ENCODE results near the gene SULT2B1.

SULT2B1 gene

DNA sequence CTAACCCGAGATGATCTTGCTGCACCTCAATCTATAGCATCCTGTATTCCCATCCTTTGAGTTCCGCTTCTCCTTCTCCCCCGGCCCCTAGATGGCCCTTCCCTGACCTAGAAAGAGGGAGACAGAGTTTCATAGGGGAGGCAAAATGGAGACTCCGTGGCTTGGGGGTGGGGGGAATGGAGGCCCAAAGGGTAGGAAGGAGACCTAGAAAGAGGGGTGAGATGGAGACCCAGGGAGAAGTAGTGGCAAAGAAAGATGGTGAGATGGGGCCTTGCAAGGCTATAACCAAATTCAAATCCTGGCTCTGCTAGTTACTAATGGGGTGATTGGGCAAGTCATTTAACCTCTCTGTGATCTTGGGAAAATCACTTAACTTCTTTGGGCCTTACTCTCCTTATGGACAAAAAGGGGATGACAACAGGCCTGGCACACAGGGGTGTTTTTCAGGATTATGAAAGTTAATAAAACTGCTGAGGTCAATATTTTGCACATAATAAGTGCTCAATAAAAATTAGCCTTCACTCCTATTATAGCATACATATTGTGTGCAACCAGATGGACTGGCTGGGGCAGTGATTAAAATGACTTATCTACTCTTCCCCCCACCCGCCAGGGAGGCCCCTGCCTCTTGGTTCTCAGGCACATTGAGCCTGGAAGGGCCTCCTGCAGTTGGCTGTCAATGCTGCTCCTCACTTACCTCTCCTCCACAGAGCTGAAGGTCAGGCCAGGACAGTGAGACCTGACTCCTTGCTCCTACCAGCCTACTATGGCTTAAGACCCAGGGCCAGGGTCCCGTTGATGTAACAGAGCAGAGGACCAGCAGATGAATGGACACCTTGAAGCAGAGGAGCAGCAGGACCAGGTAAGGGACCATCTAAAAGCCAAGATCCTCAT, 68.0 kb downstream of the SULT2B1 start:
- Histone ChIP-seq H3K36me3 (ENCODE audit: insufficient read depth, low read length) (peaks cover 16% of the 10 kb centered on the region), H3K4me1 (ENCODE audit: insufficient read depth, low read length) (peaks cover 20% of the 10 kb centered on the region; the same call in 1 of the 2 replicates), H3K9ac (ENCODE audit: low read depth, low read length) (peak overlapping the region; percentile 87), H3K9me3 (ENCODE audit: control insufficient read depth, insufficient read depth, low read length) (no peaks in the 10 kb centered on the region)

DNA sequence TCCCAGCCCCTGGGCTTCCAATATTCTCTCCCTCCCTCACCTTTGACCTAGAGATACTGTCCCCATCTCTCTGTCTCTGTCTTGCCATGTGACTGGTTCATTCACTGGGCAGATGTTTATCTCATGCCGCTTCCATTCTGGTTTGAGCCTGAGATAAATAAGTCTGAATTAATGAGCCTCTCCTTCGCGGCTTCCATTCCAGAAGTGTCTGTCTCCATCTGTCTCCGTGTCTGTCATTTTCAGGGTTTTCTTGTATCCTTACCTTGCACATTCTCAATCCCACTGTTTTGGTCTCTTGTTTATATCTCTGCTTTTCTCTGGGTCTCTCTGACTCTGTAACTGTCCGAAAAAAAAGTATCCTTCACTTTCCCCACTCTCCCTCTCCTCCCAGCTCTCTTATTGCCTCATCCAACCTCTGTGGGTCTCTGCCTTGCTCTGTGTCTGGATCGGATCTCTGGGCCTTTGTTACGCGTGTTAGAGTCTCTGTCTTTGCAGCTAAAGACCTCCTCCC, 71.6 kb downstream of the SULT2B1 start:
- Histone ChIP-seq H3K9me3 (ENCODE audit: control insufficient read depth, insufficient read depth, low read length) (no peaks in the 10 kb centered on the region), H3K4me1 (ENCODE audit: insufficient read depth, low read length) (peaks cover 6% of the 10 kb centered on the region; the same call in 1 of the 2 replicates), H3K36me3 (ENCODE audit: insufficient read depth, low read length) (no peaks in the 10 kb centered on the region), H3K9ac (ENCODE audit: low read depth, low read length) (peak overlapping the region; percentile 39)

DNA sequence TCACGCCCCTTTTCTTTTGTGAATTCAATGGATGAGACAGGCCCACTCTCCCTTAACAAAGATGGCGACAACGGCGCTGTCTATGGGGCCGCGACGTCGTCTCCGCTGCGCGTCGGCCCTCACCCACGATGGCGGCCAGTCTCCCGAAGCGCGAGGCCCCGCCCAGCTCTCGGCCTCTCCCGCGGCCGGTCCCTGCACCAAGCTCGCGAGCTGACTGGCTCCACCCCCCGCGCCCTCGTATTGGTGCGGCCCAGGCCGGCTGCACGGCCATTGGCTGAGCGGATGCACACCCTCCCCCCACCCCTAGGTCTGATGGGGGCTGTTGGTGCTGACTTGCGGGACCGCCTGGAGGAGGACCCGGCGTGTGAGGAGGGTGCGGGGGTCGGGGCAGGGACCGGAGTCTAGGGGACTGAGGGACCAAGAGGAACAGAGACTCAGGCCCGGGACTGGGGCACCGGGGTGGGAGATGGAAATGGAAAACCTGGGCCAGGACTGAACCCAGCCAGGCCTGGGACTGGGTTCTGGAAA, 72.2 kb downstream of the SULT2B1 start:
- Histone ChIP-seq H3K4me1 (ENCODE audit: insufficient read depth, low read length) (peaks cover 6% of the 10 kb centered on the region; the same call in 1 of the 2 replicates), H3K9ac (ENCODE audit: low read depth, low read length) (peak overlapping the region; percentile 65), H3K36me3 (ENCODE audit: insufficient read depth, low read length) (no peaks in the 10 kb centered on the region), H3K9me3 (ENCODE audit: control insufficient read depth, insufficient read depth, low read length) (no peaks in the 10 kb centered on the region)

DNA sequence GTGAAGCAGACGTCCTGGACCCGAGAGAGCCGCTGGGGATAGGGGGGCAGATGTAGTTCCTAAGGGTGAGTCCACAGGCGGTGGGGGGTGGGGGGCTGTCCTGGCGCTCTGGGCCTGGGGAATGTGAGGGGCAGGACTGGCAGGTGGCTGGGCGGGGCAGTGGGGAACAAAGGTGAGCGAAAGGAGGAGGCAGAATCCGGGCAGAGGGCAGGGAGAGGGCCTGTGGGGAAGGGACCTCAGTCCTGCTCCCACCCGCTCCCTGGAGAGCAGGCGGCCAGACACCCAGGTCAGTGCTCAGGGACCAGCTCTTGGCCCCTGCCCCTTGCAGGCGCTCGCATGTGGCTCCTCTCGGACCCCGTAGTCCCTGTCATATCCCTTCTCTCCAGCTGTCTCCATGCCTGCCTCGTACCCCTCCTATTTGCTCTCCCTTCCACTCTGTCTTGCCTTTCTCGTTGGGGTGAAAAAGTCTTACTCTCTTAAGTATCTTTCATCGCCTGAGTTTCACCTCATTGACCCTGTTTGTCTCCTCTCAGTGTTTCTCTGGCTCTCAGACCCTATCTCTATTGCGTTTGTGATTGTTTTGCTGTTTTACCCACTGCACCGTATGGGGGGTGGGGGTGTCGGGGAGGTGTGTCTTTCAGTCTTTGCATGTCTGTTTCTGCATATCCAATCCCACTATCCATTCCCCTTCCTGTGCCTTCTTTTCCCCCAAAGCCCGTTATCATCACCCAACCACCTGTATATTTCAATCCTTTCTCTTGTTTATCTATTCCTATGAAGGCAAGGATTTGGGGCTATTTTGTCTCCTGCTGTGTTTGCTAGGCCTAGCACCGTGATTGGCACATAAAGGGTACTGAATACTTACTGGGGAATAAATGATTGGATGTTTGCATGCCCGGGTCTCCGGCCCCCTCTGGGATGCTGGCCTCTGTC, 73.1 kb downstream of the SULT2B1 start:
- Histone ChIP-seq H3K9me3 (ENCODE audit: control insufficient read depth, insufficient read depth, low read length) (no peaks in the 10 kb centered on the region), H3K36me3 (ENCODE audit: insufficient read depth, low read length) (no peaks in the 10 kb centered on the region), H3K9ac (ENCODE audit: low read depth, low read length) (peak overlapping the region; percentile 65), H3K4me1 (ENCODE audit: insufficient read depth, low read length) (peaks cover 6% of the 10 kb centered on the region; the same call in 1 of the 2 replicates)

DNA sequence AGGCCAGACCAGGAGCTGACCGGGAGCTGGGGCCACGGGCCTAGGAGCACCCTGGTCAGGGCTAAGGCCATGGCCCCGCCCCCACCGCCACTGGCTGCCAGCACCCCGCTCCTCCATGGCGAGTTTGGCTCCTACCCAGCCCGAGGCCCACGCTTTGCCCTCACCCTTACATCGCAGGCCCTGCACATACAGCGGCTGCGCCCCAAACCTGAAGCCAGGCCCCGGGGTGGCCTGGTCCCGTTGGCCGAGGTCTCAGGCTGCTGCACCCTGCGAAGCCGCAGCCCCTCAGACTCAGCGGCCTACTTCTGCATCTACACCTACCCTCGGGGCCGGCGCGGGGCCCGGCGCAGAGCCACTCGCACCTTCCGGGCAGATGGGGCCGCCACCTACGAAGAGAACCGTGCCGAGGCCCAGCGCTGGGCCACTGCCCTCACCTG, 73.9 kb downstream of the SULT2B1 start:
- Histone ChIP-seq H3K4me1 (ENCODE audit: insufficient read depth, low read length) (peaks cover 6% of the 10 kb centered on the region; the same call in 1 of the 2 replicates), H3K9ac (ENCODE audit: low read depth, low read length) (no peak overlapping the region), H3K9me3 (ENCODE audit: control insufficient read depth, insufficient read depth, low read length) (no peaks in the 10 kb centered on the region), H3K36me3 (ENCODE audit: insufficient read depth, low read length) (no peaks in the 10 kb centered on the region)

DNA sequence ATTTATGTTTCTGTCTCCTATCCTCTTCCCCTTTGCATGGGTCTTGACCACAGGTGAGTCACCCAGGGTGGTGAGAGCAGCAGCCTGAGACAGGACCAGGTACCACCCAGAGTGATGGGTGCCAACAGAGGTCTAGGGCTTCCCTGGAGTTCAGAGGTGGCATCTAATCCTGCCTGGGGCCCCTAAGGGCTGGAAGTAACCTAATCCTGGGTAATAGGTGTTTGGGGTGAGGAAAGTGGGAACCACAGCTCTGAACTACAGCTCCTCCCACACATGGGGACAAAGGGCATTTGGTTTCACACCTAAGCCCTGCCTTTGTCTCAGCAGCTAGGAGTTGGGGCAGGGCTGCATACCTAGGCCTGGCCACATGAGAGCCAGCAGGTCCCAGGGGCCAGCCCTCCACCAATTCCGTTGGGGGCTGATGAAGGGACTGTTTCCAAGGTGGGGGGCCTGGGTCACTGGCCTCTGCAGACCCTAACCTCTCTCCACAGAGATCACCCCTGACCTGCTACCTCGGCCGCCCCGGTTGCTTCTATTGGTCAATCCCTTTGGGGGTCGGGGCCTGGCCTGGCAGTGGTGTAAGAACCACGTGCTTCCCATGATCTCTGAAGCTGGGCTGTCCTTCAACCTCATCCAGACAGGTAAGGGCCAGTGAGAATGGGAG, 75.4 kb downstream of the SULT2B1 start:
- Histone ChIP-seq H3K4me1 (ENCODE audit: insufficient read depth, low read length) (peaks cover 6% of the 10 kb centered on the region; the same call in 1 of the 2 replicates), H3K36me3 (ENCODE audit: insufficient read depth, low read length) (no peaks in the 10 kb centered on the region), H3K9me3 (ENCODE audit: control insufficient read depth, insufficient read depth, low read length) (no peaks in the 10 kb centered on the region), H3K9ac (ENCODE audit: low read depth, low read length) (no peak overlapping the region)

DNA sequence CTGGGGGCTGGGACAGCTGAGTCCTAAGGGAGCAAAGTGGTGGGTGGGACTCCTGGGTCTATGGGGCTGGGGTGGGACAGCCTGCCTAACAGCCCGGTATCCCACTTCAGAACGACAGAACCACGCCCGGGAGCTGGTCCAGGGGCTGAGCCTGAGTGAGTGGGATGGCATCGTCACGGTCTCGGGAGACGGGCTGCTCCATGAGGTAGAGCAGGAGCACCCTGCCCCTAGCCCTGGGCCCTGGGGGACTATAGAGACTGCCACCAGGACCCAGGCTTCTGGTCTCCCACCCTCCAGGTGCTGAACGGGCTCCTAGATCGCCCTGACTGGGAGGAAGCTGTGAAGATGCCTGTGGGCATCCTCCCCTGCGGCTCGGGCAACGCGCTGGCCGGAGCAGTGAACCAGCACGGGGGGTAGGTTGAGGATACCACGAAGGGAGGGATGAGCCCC, 75.9 kb downstream of the SULT2B1 start:
- Histone ChIP-seq H3K36me3 (ENCODE audit: insufficient read depth, low read length) (no peaks in the 10 kb centered on the region), H3K9ac (ENCODE audit: low read depth, low read length) (no peak overlapping the region), H3K4me1 (ENCODE audit: insufficient read depth, low read length) (peaks cover 6% of the 10 kb centered on the region; the same call in 1 of the 2 replicates), H3K9me3 (ENCODE audit: control insufficient read depth, insufficient read depth, low read length) (no peaks in the 10 kb centered on the region)

DNA sequence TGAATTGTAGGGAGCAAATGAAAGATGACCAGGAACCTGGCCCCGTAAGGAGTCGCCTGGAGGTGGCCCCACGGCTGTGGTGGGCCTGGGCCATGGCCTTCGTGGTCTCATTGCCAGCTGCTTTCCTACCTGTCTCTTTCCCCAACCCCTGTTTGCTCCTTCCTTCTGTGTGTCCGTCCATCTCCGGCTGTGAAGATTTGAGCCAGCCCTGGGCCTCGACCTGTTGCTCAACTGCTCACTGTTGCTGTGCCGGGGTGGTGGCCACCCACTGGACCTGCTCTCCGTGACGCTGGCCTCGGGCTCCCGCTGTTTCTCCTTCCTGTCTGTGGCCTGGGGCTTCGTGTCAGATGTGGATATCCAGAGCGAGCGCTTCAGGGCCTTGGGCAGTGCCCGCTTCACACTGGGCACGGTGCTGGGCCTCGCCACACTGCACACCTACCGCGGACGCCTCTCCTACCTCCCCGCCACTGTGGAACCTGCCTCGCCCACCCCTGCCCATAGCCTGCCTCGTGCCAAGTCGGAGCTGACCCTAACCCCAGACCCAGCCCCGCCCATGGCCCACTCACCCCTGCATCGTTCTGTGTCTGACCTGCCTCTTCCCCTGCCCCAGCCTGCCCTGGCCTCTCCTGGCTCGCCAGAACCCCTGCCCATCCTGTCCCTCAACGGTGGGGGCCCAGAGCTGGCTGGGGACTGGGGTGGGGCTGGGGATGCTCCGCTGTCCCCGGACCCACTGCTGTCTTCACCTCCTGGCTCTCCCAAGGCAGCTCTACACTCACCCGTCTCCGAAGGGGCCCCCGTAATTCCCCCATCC, 76.7 kb downstream of the SULT2B1 start:
- no peak overlapping the region for H3K9ac ChIP-seq (ENCODE audit: low read depth, low read length)
- H3K36me3 ChIP-seq (ENCODE audit: insufficient read depth, low read length), result no peaks in the 10 kb centered on the region
- no peaks in the 10 kb centered on the region; the same call in 1 of the 2 replicates for H3K4me1 ChIP-seq (ENCODE audit: insufficient read depth, low read length)
- no peaks in the 10 kb centered on the region for H3K9me3 ChIP-seq (ENCODE audit: control insufficient read depth, insufficient read depth, low read length)

DNA sequence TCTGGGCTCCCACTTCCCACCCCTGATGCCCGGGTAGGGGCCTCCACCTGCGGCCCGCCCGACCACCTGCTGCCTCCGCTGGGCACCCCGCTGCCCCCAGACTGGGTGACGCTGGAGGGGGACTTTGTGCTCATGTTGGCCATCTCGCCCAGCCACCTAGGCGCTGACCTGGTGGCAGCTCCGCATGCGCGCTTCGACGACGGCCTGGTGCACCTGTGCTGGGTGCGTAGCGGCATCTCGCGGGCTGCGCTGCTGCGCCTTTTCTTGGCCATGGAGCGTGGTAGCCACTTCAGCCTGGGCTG, 77.3 kb downstream of the SULT2B1 start:
- H3K9ac ChIP-seq (ENCODE audit: low read depth, low read length), result peak overlapping the region; percentile 29
- no peaks in the 10 kb centered on the region for H3K36me3 ChIP-seq (ENCODE audit: insufficient read depth, low read length)
- H3K9me3 ChIP-seq (ENCODE audit: control insufficient read depth, insufficient read depth, low read length), result no peaks in the 10 kb centered on the region
- peaks cover 6% of the 10 kb centered on the region for H3K4me1 ChIP-seq (ENCODE audit: insufficient read depth, low read length)

DNA sequence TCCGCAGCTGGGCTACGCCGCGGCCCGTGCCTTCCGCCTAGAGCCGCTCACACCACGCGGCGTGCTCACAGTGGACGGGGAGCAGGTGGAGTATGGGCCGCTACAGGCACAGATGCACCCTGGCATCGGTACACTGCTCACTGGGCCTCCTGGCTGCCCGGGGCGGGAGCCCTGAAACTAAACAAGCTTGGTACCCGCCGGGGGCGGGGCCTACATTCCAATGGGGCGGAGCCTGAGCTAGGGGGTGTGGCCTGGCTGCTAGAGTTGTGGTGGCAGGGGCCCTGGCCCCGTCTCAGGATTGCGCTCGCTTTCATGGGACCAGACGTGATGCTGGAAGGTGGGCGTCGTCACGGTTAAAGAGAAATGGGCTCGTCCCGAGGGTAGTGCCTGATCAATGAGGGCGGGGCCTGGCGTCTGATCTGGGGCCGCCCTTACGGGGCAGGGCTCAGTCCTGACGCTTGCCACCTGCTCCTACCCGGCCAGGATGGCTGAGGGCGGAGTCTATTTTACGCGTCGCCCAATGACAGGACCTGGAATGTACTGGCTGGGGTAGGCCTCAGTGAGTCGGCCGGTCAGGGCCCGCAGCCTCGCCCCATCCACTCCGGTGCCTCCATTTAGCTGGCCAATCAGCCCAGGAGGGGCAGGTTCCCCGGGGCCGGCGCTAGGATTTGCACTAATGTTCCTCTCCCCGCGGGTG, 77.8 kb downstream of the SULT2B1 start:
- Histone ChIP-seq H3K9me3 (ENCODE audit: control insufficient read depth, insufficient read depth, low read length) (no peaks in the 10 kb centered on the region), H3K36me3 (ENCODE audit: insufficient read depth, low read length) (no peaks in the 10 kb centered on the region), H3K9ac (ENCODE audit: low read depth, low read length) (peak overlapping the region; percentile 48), H3K4me1 (ENCODE audit: insufficient read depth, low read length) (peaks cover 6% of the 10 kb centered on the region)

DNA sequence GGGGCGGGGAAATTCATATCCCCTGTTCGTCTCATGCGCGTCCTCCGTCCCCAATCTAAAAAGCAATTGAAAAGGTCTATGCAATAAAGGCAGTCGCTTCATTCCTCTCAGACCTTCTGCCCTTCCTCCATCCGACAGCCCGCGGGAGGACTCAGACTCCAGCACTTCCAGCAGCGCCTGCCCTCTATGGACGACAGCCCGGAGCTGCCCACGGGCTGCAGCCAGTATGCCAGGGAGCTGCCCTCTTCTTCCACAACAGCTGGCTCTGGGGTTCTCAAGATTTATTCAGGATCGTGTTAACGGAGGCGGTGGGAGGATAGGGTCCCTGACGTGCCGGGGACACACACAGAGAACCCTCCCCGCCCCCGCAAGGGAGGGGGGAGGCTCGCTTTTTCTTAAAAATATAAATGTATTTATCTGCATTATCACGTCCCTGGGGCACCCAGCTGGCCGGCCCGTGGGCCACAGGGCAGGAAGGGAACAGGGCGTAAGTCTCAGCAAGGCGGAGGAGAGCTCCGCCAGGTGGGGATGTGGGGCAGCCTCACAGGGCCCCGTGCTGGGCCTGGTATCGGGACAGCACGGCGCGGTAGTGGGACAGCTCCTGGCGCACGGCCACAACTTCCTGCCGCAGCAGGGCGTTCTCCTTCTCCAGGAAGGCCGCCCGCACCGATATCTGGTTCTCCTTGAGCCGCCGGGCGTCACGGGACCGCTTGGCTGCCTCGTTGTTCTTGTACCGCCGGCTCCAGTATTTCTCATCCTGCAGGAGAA, 78.5 kb downstream of the SULT2B1 start:
- Histone ChIP-seq H3K9ac (ENCODE audit: low read depth, low read length) (peak overlapping the region; percentile 48), H3K9me3 (ENCODE audit: control insufficient read depth, insufficient read depth, low read length) (no peaks in the 10 kb centered on the region), H3K36me3 (ENCODE audit: insufficient read depth, low read length) (no peaks in the 10 kb centered on the region), H3K4me1 (ENCODE audit: insufficient read depth, low read length) (peaks cover 6% of the 10 kb centered on the region)

DNA sequence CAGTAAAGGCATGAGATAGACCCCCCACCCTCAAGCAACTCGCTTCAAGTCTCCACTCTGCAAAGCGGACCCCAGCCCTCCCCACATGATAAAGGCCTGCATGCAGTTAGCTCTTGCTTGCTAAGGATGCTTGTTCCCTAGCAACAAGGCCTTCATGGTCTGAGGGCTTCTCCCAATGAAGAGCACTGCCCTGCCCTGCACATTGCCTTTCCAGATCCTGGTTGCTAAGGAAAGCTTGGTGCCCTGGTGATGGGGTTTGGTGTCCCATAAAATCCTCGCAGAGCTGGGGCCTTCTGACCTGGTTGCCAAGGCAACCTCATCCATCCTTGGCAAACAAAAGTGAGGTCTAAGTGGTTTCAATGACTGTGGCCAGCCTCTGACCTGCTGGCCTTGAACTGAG, 79.3 kb downstream of the SULT2B1 start:
- Histone ChIP-seq H3K9me3 (ENCODE audit: control insufficient read depth, insufficient read depth, low read length) (no peaks in the 10 kb centered on the region), H3K36me3 (ENCODE audit: insufficient read depth, low read length) (no peaks in the 10 kb centered on the region), H3K4me1 (ENCODE audit: insufficient read depth, low read length) (peaks cover 6% of the 10 kb centered on the region), H3K9ac (ENCODE audit: low read depth, low read length) (peak overlapping the region; percentile 48)

Measured in ES-I3 (cell line).